Activated naive CD4-positive, alpha-beta T cell treated with anti-CD3 and anti-CD28 coated beads, Interleukin-2, amount 10 ng/mL, durations not matched to agents 7 days and 5 days (primary cell): ENCODE data around the gene CHRDL2.
"Not testable (repeated sequence)": the region's sequence is repeated elsewhere in the genome, so short reads cannot be mapped to it uniquely, and the experiment has no call there.

Experiments used
- CTCF ChIA-PET: fragments of 350-600 bp; sonication (Branson Sonifier 250); formaldehyde crosslinking; loops from one replicate; lab custom pipeline; 2021; ENCODE audit warnings: antibody characterized with exemption; lab: Charles Lee
- DNase-seq: peaks from one replicate; pipeline ENCODE4 v3.0.0-alpha.2; 2020
- H3K27ac Mint-ChIP-seq: one replicate; pipeline ENCODE4 v1.8.0; 2021; ENCODE audit warnings: mild to moderate bottlenecking, moderate library complexity, mixed read lengths
- H3K27me3 Mint-ChIP-seq: one replicate; pipeline ENCODE4 v1.8.0; 2021; ENCODE audit warnings: mild to moderate bottlenecking, mixed read lengths
- H3K36me3 Mint-ChIP-seq: one replicate; pipeline ENCODE4 v1.8.0; 2021; ENCODE audit warnings: mixed read lengths
- H3K4me1 Mint-ChIP-seq: one replicate; pipeline ENCODE4 v1.8.0; 2021; ENCODE audit warnings: mixed read lengths
- H3K4me3 Mint-ChIP-seq: one replicate; pipeline ENCODE4 v1.8.0; 2021; ENCODE audit warnings: mild to moderate bottlenecking, moderate library complexity, mixed read lengths
- H3K9me3 Mint-ChIP-seq: one replicate; pipeline ENCODE4 v1.8.0; 2021; ENCODE audit warnings: mixed read lengths

The CHRDL2 gene, protein sequence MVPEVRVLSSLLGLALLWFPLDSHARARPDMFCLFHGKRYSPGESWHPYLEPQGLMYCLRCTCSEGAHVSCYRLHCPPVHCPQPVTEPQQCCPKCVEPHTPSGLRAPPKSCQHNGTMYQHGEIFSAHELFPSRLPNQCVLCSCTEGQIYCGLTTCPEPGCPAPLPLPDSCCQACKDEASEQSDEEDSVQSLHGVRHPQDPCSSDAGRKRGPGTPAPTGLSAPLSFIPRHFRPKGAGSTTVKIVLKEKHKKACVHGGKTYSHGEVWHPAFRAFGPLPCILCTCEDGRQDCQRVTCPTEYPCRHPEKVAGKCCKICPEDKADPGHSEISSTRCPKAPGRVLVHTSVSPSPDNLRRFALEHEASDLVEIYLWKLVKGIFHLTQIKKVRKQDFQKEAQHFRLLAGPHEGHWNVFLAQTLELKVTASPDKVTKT

DNA sequence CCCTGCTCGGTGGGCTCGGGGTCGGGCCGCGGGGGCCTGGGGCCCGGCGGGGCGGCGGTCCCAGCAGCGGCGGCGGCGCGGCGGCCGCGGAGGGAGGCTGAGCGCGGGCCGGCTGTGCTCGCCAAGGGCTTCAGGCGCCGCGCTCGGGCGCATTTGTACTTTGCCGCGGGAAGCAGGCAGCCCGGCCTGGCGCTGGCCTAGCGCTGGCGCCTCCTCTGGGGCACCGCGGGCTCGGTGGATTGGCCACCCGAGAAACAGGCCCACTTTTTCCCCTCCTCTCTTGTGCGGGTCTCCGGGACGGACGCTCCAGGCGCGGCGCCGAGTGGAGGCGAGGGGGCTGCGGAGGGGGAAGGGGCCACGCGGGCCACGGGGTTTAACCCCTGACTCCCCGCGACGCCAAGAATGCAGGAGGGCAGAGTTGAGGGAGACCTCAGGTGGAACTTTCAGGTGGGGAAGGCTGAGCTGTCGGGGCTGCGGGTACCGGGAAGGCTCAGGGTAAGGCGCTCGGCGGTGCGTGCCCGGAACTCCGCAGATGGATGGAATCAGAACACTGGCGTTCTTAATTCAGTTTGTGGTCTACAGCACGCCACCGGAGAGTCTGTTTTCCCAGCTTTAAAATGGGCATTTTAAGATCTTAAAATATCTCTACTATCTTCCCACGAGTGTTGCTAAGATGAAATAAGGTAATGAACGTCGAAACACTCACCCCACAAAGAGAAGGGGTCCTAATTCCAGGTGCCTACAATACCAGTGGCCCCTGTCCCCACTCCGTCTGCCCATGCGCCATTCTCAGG, at the start of gene CHRDL2:
CHRDL2 (minus strand) TSS at position 126 of the 794 bp plus-strand sequence. CDS start 538 bp downstream, outside the sequence.
- Mint-ChIP-seq H3K4me1 (no peaks in the 10 kb centered on the region), H3K9me3 (no peaks in the 10 kb centered on the region), H3K36me3 (no peaks in the 10 kb centered on the region), H3K4me3 (no peak within 1 kb of the TSS), H3K27ac (no peak within 1 kb of the TSS), H3K27me3 (peaks cover 84% of the 10 kb centered on the region)
- CTCF ChIA-PET: interaction anchor here (0.8 to 2.5 kb wide), 3 partner anchors 29 to 296 kb away, joined by 3 to 6 read pairs (median 3); no protein-coding TSS in a partner anchor
- DNase-seq: no peak

DNA sequence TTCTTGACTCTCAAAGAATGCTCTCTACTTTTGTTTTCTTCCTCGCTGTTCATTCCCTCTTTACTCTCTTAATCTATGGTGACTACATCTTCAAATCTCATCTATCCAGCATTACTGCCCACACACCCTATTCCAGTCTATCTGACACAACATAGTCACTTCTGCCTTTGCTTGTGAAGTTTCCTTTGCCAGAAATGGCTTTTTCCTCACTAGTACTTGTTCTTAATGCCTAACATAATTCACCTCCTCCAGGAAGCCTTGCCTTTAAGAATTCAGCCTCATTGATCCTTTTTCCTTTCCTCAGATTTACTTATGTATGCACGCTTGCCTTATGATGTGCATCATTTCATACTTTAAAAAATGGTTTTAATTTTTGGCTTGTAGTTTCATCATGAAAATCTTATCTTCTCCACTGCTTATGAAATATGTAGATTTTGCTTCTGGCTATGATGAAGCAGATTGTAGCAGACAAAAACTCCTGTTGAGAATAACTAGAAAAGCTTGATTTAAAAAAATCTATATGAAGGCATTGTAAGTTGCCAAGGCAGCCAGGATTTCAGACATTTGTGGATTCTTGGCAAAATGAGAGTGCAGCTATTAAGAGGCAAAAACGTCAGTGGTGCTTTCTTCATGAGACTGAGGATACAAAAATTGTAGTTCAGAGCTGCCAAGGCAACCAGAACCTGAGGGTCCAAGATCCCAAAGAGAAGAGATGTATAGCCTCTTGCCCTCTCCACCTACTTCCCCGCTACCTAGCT, 49.2 kb upstream of the CHRDL2 start:
- DNase-seq: no peak
- CTCF ChIA-PET: no interaction called here
- H3K9me3 Mint-ChIP-seq: no peaks in the 10 kb centered on the region
- no peak overlapping the region for H3K4me3 Mint-ChIP-seq
- H3K36me3 Mint-ChIP-seq: peaks cover 1% of the 10 kb centered on the region
- H3K27ac Mint-ChIP-seq: no peak overlapping the region
- no peaks in the 10 kb centered on the region for H3K27me3 Mint-ChIP-seq
- H3K4me1 Mint-ChIP-seq: peaks cover 22% of the 10 kb centered on the region

DNA sequence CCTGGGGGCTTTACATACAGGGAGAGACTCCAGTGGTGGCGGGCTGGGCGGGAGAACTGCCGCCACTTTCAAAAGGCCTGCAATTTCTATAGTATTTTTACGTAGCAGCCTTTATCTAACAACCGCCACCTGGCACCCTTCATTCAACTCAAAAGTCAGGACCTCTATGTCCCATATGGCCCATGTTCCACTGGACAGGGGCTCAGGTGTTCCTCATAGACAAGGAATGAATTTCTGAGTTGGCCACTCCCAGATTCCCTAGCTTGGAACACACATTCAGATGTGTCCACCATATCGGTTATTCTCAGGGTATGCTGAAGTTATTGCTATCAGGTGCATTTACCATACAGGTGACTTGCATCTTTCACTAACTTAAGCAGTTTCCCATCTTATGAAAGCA, 47.4 kb upstream of the CHRDL2 start:
- Mint-ChIP-seq H3K27ac (no peak overlapping the region), H3K9me3 (no peaks in the 10 kb centered on the region), H3K4me3 (no peak overlapping the region), H3K27me3 (no peaks in the 10 kb centered on the region), H3K4me1 (peaks cover 9% of the 10 kb centered on the region), H3K36me3 (peaks cover 6% of the 10 kb centered on the region)
- CTCF ChIA-PET: no interaction called here
- no peak for DNase-seq

DNA sequence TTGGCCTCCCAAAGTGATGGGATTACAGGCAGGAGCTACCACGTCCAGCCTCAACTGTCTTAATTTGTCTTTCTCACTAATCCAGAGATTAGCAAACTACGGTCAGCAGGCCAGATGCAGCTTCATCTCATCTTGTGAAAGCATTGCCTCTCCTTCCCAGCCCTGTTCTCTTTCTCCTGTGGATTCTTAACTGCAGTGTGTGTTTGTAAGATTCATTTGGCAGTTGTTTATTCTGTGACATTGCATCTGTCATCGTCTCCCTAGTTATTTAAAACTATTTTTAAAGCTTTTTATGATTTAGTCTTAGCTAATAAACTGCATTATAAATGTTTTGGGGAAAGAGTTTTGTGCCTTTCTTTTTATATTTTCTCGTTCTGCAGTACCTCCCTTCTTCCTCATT, 46.7 kb upstream of the CHRDL2 start:
- no peaks in the 10 kb centered on the region for H3K9me3 Mint-ChIP-seq
- DNase-seq: no peak
- H3K27me3 Mint-ChIP-seq: no peaks in the 10 kb centered on the region
- H3K4me3 Mint-ChIP-seq: no peak overlapping the region
- no peak overlapping the region for H3K27ac Mint-ChIP-seq
- CTCF ChIA-PET: no interaction called here
- H3K4me1 Mint-ChIP-seq: peaks cover 2% of the 10 kb centered on the region
- H3K36me3 Mint-ChIP-seq: peaks cover 6% of the 10 kb centered on the region

DNA sequence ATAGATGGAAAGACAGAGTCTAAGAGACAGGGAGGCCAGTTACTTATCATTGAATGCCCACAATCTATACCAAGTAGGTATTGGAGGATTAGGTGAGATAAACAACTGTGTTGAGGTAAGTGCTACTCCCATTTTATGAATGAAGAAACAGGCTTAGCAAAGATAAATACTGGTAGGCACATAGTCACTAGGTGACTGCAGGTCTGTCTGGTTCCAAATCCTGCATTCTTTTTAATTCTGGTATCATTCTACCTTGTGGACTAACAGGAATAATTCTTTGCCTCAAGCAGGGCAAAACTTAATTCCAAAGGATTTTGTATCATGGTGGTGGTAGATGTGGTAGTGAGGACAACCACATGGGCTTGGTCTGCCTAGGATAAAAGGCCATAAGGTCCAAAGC, 45.8 kb upstream of the CHRDL2 start:
- DNase-seq: no peak
- CTCF ChIA-PET: no interaction called here
- H3K36me3 Mint-ChIP-seq: peaks cover 6% of the 10 kb centered on the region
- H3K4me3 Mint-ChIP-seq: no peak overlapping the region
- no peak overlapping the region for H3K27ac Mint-ChIP-seq
- no peaks in the 10 kb centered on the region for H3K4me1 Mint-ChIP-seq
- no peaks in the 10 kb centered on the region for H3K9me3 Mint-ChIP-seq
- no peaks in the 10 kb centered on the region for H3K27me3 Mint-ChIP-seq

DNA sequence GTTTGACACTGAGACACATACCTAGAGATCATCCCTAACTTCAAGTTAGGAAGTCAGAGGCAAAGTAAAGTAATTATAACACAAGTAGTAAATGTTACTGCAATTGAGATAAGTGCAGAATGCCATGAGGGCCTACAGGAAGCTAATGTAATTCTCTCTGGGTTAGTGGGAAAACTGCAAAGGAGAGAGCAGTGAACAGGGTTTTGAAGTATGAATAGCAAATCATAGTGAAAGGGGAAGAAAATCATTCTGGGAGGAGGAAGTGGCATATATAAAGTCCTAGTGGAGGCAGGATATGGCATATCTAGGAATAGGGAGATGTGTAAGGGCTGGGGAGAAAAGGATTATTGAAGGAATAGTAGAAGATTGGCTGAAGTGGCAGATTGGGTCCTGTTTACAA, 45.3 kb upstream of the CHRDL2 start:
- DNase-seq: no peak
- Mint-ChIP-seq H3K4me1 (no peaks in the 10 kb centered on the region), H3K9me3 (no peaks in the 10 kb centered on the region), H3K27ac (no peak overlapping the region), H3K4me3 (no peak overlapping the region), H3K27me3 (no peaks in the 10 kb centered on the region), H3K36me3 (peaks cover 6% of the 10 kb centered on the region)
- CTCF ChIA-PET: no interaction called here

DNA sequence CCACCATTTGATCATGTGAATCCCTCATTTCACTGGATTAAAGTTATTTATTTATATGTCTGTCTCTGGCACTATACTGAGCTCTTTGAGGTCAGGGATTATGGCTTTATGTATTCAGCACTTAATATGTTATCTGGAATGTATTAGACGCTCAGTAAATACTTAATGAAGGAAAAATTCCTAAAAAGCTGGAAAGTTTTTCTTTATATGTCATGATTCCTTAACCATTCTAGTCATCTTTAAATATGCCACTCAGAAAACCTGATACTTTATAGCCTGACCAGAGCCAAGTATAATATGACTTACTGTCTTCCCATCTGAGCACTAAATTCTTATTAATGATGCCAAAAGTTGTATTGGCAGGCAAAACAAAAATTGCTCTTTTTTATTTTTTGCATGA, 44.5 kb upstream of the CHRDL2 start:
- Mint-ChIP-seq H3K36me3 (peaks cover 6% of the 10 kb centered on the region), H3K4me3 (no peak overlapping the region), H3K27ac (no peak overlapping the region), H3K4me1 (no peaks in the 10 kb centered on the region), H3K27me3 (no peaks in the 10 kb centered on the region), H3K9me3 (no peaks in the 10 kb centered on the region)
- CTCF ChIA-PET: no interaction called here
- no peak for DNase-seq

DNA sequence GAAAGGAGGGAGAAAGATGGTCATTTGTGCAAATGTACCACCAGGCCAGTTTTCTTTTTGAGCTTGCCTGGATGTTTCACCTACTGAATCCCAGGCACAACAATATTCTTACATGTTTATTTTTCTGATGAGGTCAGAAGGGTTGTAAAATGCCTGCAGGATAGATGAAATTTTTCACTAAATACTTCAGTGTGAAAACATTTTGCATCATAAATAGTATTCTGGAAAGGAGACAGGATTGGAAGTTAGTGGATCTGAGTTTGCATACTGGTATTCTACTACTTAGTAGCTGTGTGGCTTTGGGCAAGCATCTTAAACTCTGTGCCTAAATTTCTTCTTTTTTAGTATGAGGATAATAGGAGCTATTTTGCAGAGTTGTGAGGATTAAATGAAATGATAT, 42.2 kb upstream of the CHRDL2 start:
- DNase-seq: no peak
- peaks cover 6% of the 10 kb centered on the region for H3K36me3 Mint-ChIP-seq
- H3K27ac Mint-ChIP-seq: no peak overlapping the region
- no peak overlapping the region for H3K4me3 Mint-ChIP-seq
- H3K27me3 Mint-ChIP-seq: no peaks in the 10 kb centered on the region
- CTCF ChIA-PET: interaction anchor here (1.0 kb wide), 1 partner anchor 28 kb away, joined by 4 read pairs; no protein-coding TSS in a partner anchor
- peaks cover 10% of the 10 kb centered on the region for H3K4me1 Mint-ChIP-seq
- H3K9me3 Mint-ChIP-seq: no peaks in the 10 kb centered on the region

DNA sequence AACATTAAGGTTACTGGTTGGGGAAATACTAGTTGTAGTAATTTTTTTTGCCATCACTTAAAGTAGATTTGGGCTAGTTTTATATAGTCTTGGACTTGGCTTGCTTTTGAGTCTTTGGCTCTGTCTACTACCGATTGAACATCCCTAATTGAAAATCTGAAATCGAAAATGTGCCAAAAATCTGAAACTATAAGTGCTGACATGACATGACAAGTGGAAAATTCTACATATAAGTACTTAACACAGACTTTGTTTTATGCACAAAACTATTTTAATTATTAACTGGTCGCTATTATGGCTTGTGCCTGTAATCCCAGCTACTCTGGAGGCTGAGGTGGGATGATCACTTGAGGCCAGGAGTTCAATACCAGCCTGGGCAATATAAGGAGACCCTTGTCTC, 39.9 kb upstream of the CHRDL2 start:
- no peak overlapping the region for H3K27ac Mint-ChIP-seq
- no peak overlapping the region for H3K4me3 Mint-ChIP-seq
- H3K4me1 Mint-ChIP-seq: peaks cover 12% of the 10 kb centered on the region

DNA sequence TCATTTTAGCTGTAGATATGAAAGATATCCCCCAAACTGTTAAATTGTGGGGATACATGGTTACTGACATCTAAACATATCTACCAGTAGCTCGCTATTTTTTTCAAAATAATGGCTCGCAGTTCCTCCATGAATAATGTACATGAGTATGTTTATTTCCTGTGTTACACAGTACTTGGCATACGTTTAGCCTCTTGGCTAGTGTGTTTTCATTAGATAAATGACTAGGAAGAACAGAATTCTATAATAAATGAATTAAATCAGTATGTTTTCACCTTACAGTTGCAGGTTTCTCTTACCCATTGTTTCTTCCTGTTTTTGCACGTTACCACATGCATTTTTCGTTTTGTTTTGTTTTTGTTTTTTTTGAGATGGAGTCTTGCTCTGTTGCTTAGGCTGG, 39.2 kb upstream of the CHRDL2 start:
- DNase-seq: no peak
- Mint-ChIP-seq H3K36me3 (peaks cover 5% of the 10 kb centered on the region), H3K9me3 (no peaks in the 10 kb centered on the region), H3K27me3 (no peaks in the 10 kb centered on the region), H3K4me3 (no peak overlapping the region), H3K4me1 (peaks cover 12% of the 10 kb centered on the region), H3K27ac (no peak overlapping the region)
- CTCF ChIA-PET: no interaction called here

More for the DNA sequence above, 39.9 kb upstream of the CHRDL2 start:
- Mint-ChIP-seq H3K36me3 (peaks cover 6% of the 10 kb centered on the region), H3K9me3 (no peaks in the 10 kb centered on the region), H3K27me3 (no peaks in the 10 kb centered on the region)
- CTCF ChIA-PET: no interaction called here
- no peak for DNase-seq

DNA sequence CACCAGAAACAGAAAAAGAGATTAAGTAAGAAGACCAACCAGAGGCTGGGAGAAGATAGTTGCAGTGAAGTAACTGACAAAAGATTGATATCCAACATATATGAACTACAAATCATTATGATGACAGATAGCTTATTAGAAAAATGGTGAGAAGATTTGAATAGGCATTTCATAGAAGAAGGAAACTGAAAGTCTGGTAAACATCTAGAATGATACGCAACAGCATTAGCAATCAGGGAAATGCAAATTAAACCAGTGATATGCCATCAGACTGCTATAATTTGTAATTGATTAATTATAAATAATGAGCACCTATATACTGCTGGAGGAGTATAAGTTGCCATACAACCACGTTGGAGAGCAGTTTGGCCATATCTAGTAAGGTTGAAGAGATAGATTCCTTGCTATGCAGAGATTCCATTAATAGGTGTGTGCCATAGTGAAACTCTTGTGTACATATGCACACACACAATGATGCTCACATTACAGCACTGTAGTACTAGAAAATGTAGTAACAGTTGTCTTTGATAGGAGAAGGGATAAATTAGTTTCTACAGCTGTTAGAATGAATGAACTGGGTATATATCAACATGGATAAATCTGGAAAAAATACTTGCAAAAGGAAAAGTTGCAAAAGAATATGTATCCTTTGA, 38.0 kb upstream of the CHRDL2 start:
- no peaks in the 10 kb centered on the region for H3K27me3 Mint-ChIP-seq
- peaks cover 3% of the 10 kb centered on the region for H3K36me3 Mint-ChIP-seq
- H3K4me1 Mint-ChIP-seq: peaks cover 12% of the 10 kb centered on the region
- DNase-seq: no peak
- CTCF ChIA-PET: no interaction called here
- peaks cover 2% of the 10 kb centered on the region for H3K9me3 Mint-ChIP-seq
- no peak overlapping the region for H3K4me3 Mint-ChIP-seq
- H3K27ac Mint-ChIP-seq: no peak overlapping the region

DNA sequence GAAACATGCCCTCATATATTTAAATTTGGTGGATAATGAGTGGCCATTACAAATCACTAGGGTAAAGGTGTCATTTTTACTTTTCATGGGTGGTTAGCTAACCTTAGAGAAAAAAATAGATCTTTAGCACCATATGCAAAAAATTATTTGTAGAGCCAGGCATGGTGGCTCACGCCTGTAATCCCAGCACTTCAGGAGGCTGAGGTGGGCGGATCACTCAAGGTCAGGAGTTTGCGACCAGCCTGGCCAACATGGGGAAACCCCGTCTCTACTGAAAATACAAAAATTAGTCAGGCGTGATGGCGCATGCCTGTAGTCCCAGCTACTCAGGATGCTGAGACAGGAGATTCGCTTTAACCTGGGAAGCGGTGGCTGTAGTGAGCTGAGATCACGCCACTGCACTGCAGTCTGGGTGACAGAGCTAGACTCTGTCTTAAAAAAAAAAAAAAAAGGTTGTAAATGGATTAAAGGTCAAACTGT, 37.0 kb upstream of the CHRDL2 start:
- H3K9me3 Mint-ChIP-seq, H3K27ac Mint-ChIP-seq, CTCF ChIA-PET, DNase-seq, H3K4me3 Mint-ChIP-seq, H3K36me3 Mint-ChIP-seq, H3K27me3 Mint-ChIP-seq: not testable (repeated sequence)
- H3K4me1 Mint-ChIP-seq: peaks cover 12% of the 10 kb centered on the region

DNA sequence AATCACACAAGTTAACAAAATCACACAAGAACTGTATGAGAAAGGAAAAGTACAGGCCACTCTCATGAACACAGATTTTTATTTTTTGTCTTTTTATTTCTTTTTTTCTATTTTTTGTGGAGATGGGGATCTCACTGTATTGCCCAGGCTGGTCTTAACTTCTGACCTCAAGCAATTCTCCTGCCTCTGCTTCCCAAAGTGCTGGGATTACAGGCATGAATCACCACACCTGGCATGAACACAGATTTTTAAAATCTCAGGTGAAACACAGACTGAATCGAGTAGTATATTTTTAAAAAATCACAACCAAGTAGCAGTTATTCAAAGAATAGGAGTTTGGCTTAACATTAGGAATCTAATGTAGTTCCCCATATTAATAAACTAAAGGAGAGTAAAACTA, 35.7 kb upstream of the CHRDL2 start:
- no peak for DNase-seq
- Mint-ChIP-seq H3K27ac (no peak overlapping the region), H3K9me3 (peaks cover 9% of the 10 kb centered on the region), H3K4me3 (no peak overlapping the region), H3K4me1 (peaks cover 14% of the 10 kb centered on the region), H3K36me3 (peaks cover 18% of the 10 kb centered on the region), H3K27me3 (no peaks in the 10 kb centered on the region)
- CTCF ChIA-PET: no interaction called here
